ENCODE data around the gene DNASE1. TPM values are rescaled to one million over a fixed set of nuclear protein-coding genes. Genes with fewer than 3 reads are reported as not detected.

The DNASE1 gene, protein sequence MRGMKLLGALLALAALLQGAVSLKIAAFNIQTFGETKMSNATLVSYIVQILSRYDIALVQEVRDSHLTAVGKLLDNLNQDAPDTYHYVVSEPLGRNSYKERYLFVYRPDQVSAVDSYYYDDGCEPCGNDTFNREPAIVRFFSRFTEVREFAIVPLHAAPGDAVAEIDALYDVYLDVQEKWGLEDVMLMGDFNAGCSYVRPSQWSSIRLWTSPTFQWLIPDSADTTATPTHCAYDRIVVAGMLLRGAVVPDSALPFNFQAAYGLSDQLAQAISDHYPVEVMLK
- polyA plus RNA-seq = 0.95 and 1.7 TPM in 2 replicates

DNA sequence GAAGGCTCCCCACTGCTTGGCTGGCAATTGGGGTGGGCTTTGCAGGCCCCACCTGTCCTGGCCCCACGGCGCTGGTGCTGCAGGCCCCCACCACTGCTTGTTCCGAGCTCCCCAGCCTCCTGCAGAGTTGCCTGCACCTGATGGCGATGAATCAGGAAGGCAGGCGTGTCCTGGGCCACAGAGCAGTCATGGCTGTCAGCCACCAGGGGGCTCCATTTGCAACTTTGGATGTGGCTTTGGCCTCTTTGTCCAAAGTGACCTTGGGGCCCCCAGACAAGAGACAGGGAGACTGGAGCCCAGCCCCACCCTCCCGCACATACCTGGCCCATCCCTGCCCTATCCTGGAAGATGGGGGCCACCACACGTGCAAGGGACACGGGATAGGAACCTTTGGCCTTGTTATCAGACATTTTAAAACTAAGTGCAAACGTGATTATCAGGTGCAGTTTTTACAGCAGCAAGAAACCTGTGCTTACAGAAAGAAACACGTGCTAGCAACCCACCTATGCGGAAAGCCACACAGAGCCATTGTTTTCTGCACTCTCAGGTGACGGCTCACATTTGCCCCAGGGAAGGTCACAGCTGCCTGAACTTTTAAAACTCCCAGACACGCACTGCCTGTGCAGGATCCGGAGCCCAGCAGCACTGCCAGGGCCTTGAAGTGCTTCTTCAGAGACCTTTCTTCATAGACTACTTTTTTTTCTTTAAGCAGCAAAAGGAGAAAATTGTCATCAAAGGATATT is at the start of gene DNASE1:
Gene DNASE1, plus strand, starts transcription at position 443 of the 743 bp plus-strand sequence. CDS start 683 bp downstream, outside the sequence.

DNA sequence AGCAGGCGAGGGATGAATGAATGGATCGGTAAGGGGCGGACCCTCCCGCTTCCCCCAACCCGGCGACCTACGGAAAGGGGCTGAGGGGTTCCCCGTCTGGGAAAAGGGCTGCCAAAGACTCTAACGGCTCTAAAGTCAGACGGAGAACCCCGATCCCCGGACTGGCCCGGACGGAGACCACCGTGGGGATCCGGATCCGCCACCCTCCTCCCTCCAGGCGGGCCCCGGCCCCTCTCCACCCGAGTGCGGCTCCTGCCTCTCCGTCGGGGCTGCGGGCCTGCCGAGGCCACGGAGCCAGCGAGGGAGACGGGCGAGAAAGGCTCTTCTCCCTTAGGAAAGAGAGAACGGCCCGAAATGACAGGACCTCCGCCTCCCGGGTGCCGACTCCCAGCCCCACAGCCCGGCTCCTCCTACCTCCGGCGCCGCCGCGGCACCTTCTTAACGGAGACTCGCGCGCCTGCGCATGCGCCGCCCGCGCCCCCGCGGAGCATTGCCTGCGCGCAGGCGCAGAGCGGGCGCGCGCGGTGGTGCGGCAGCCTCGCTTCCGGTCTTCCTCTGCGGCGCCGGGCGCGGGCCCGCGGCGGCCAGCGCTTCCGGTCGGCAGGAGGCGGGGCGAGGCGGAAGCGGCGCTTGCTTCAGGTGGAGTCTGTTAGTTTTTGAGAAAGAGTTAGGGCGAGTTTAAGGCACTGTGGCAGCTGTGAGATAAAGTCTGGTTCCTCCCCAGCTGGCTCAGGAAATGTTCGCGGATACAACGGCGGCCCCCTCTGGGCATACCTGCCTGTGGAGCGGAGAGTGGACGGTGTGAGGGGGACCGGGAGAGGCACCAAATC is 43.1 kb upstream of the DNASE1 start, which contains the start of gene SLX4:
Gene SLX4, minus strand, starts transcription at position 461 of the 830 bp plus-strand sequence. CDS start 2,642 bp downstream, outside the sequence.

Other genes with a start within 250 kb of the DNASE1 start
- gene ZNF597, start 211.2 kb upstream of the DNASE1 start, polyA plus RNA-seq = 1.2 and 3.0 TPM in 2 replicates
- 90.2 and 142 TPM in 2 replicates for gene NAA60, start 211.0 kb upstream of the DNASE1 start, polyA plus RNA-seq
- gene C16orf90, start 159.2 kb upstream of the DNASE1 start, polyA plus RNA-seq = not detected in 2 replicates
- 115 and 122 TPM in 2 replicates for gene CLUAP1, start 153.7 kb upstream of the DNASE1 start, polyA plus RNA-seq
- gene NLRC3, start 77.3 kb upstream of the DNASE1 start, polyA plus RNA-seq = 0.73 and 0.89 TPM in 2 replicates
- gene SLX4, start 43.1 kb upstream of the DNASE1 start, polyA plus RNA-seq = 0.08 and 0.81 TPM in 2 replicates
- gene TRAP1, start 62.8 kb downstream of the DNASE1 start, polyA plus RNA-seq = 43.5 and 58.0 TPM in 2 replicates
- gene CREBBP, start 226.0 kb downstream of the DNASE1 start, polyA plus RNA-seq = 6.4 and 10.0 TPM in 2 replicates

All from Purkinje cell (primary cell).